ENCODE data around the gene SV2C. TPM values are rescaled to one million over a fixed set of nuclear protein-coding genes. Genes with fewer than 3 reads are reported as not detected.

SV2C gene
- total and polyA plus RNA-seq, 2 of the 13 experiments (the other 11 are each of a cell fraction or from before 2014, with no cell fraction given): not detected

DNA sequence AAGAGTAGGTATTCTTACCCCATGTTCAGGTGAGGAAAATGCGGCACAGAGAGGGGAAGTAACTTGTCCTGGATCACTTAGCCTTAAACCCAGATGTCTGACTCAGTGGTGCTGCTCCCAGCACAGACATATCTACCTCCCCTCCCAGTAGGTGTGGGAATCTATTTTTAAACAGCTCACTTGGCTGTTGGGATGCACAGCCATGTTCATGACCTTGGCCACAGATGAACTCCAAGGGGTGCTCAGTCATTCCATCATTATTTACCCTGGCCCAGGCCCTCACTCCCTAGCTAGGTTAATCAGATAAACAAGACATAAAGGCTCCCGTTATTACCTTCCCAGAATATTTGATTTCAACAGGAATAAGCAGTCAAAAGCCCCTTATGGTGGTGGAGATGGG lies 231.5 kb downstream of the SV2C start:
- Histone ChIP-seq H4K20me1 (ENCODE audit: insufficient read depth, low read length) (no peaks in the 10 kb centered on the region), H3K36me3 (replicated peaks in 1 of 2; ENCODE audit: control insufficient read depth in 1 of 2, insufficient read depth in 2 of 2, low read length in 2 of 2) (no peaks in the 10 kb centered on the region), H3K4me3 (replicated peaks in 1 of 3; ENCODE audit: insufficient read depth in 1 of 3, low read depth in 2 of 3, low read length in 3 of 3) (no peak overlapping the region), H3K4me2 (ENCODE audit: low read depth, low read length) (no peak overlapping the region), H2AFZ (ENCODE audit: low read length) (no peak overlapping the region), H3K4me1 (ENCODE audit: insufficient read depth, low read length) (peaks cover 7% of the 10 kb centered on the region; the same call in 1 of the 2 replicates), H3K27ac (ENCODE audit: extremely low read length, insufficient read depth, low read length) (no peak overlapping the region), H3K27me3 (ENCODE audit: control insufficient read depth in 1 of 2, insufficient read depth in 2 of 2, low read length in 2 of 2) (no peaks in the 10 kb centered on the region), H3K9me3 (ENCODE audit: low read length) (no peaks in the 10 kb centered on the region), H3K79me2 (ENCODE audit: insufficient read depth, low read length) (no peaks in the 10 kb centered on the region), H3K9ac (ENCODE audit: insufficient read depth, low read depth, low read length) (no peak overlapping the region)
- WGBS (ENCODE audit: low lambda C conversion rate): 50% methylated on average over 2 of the region's 2 CpGs
- in situ Hi-C loops (cut with HindIII; ENCODE audit: extremely low pct_ligation_motif_present, low pct_unique_long_range_greater_than_20kb): no loop called here
- no TSS peak for BruUV-seq (replicated peaks)
- intact Hi-C loops (cut with micrococcal nuclease; ENCODE audit: unreplicated experiment): no loop called here
- TF ChIP-seq, protein P1, sequence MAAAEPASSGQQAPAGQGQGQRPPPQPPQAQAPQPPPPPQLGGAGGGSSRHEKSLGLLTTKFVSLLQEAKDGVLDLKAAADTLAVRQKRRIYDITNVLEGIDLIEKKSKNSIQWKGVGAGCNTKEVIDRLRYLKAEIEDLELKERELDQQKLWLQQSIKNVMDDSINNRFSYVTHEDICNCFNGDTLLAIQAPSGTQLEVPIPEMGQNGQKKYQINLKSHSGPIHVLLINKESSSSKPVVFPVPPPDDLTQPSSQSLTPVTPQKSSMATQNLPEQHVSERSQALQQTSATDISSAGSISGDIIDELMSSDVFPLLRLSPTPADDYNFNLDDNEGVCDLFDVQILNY (CRISPR knock-in tag; conservative IDR thresholded peaks at IDR 0.05): no peak
- TF ChIP-seq, protein P2, sequence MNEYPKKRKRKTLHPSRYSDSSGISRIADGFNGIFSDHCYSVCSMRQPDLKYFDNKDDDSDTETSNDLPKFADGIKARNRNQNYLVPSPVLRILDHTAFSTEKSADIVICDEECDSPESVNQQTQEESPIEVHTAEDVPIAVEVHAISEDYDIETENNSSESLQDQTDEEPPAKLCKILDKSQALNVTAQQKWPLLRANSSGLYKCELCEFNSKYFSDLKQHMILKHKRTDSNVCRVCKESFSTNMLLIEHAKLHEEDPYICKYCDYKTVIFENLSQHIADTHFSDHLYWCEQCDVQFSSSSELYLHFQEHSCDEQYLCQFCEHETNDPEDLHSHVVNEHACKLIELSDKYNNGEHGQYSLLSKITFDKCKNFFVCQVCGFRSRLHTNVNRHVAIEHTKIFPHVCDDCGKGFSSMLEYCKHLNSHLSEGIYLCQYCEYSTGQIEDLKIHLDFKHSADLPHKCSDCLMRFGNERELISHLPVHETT (CRISPR knock-in tag; conservative IDR thresholded peaks at IDR 0.05): no peak
- TF ChIP-seq, protein P3, sequence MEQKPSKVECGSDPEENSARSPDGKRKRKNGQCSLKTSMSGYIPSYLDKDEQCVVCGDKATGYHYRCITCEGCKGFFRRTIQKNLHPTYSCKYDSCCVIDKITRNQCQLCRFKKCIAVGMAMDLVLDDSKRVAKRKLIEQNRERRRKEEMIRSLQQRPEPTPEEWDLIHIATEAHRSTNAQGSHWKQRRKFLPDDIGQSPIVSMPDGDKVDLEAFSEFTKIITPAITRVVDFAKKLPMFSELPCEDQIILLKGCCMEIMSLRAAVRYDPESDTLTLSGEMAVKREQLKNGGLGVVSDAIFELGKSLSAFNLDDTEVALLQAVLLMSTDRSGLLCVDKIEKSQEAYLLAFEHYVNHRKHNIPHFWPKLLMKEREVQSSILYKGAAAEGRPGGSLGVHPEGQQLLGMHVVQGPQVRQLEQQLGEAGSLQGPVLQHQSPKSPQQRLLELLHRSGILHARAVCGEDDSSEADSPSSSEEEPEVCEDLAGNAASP (CRISPR knock-in tag; IDR thresholded peaks at IDR 0.05; ENCODE audit: borderline replicate concordance): peak; percentile 78; the same call in 1 of the 2 replicates
- 0 out of 2 replicates have a peak, but pooled peaks have one; percentile 15 for TF ChIP-seq NFE2L2 (IDR thresholded peaks at IDR 0.05; ENCODE audit: low read length)
- TF ChIP-seq, protein P4, sequence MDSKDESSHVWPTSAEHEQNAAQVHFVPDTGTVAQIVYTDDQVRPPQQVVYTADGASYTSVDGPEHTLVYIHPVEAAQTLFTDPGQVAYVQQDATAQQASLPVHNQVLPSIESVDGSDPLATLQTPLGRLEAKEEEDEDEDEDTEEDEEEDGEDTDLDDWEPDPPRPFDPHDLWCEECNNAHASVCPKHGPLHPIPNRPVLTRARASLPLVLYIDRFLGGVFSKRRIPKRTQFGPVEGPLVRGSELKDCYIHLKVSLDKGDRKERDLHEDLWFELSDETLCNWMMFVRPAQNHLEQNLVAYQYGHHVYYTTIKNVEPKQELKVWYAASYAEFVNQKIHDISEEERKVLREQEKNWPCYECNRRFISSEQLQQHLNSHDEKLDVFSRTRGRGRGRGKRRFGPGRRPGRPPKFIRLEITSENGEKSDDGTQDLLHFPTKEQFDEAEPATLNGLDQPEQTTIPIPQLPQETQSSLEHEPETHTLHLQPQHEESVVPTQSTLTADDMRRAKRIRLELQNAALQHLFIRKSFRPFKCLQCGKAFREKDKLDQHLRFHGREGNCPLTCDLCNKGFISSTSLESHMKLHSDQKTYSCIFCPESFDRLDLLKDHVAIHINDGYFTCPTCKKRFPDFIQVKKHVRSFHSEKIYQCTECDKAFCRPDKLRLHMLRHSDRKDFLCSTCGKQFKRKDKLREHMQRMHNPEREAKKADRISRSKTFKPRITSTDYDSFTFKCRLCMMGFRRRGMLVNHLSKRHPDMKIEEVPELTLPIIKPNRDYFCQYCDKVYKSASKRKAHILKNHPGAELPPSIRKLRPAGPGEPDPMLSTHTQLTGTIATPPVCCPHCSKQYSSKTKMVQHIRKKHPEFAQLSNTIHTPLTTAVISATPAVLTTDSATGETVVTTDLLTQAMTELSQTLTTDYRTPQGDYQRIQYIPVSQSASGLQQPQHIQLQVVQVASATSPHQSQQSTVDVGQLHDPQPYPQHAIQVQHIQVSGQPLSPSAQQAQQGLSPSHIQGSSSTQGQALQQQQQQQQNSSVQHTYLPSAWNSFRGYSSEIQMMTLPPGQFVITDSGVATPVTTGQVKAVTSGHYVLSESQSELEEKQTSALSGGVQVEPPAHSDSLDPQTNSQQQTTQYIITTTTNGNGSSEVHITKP (CRISPR knock-in tag; IDR thresholded peaks at IDR 0.05; ENCODE audit: low read depth): no peak
- no peak for TF ChIP-seq ZNF879 (CRISPR knock-in tag; IDR thresholded peaks at IDR 0.05)
- peak; percentile 43 for TF ChIP-seq RARA (CRISPR knock-in tag; IDR thresholded peaks at IDR 0.05)
- peak; percentile 83 for TF ChIP-seq RXRB (CRISPR knock-in tag; IDR thresholded peaks at IDR 0.05; ENCODE audit: borderline replicate concordance)
- TF ChIP-seq ZNF766 (CRISPR knock-in tag; IDR thresholded peaks at IDR 0.05; ENCODE audit: borderline replicate concordance): no peak
- ChIA-PET POLR2A (no interaction called here), CTCF (ENCODE audit: low intra/inter-chr PET ratio, low total read pairs) (no interaction called here)
- DNase-seq (ENCODE audit: low spot score) (peak; percentile 24), FAIRE-seq (no peak), ATAC-seq (peak; percentile 26; the same call in 1 of the 3 replicates)
